ENCODE measurements around the gene FGD6.

DNA sequence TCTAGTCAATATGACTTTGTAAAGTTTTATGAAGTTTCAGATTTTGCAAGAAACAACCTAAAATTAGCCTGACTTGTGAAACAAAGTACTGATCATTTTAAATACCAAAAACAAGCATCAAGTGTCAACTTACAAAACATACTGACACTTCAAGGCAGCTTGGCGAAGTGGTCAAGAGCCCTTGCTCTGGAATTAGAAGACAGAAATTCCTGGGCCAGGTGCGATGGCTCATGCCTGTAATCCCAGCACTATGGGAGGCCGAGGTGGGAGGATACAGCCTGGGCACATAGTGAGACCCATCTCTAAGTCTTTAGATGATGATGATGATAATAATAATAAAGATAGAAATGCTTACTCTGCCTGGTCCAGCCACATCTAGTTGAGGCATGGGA, 98.5 kb downstream of the FGD6 start:
- TF ChIP-seq EZH2 (IDR thresholded peaks at IDR 0.05; ENCODE audit: low read length), result no peak
- TF ChIP-seq, protein P1, sequence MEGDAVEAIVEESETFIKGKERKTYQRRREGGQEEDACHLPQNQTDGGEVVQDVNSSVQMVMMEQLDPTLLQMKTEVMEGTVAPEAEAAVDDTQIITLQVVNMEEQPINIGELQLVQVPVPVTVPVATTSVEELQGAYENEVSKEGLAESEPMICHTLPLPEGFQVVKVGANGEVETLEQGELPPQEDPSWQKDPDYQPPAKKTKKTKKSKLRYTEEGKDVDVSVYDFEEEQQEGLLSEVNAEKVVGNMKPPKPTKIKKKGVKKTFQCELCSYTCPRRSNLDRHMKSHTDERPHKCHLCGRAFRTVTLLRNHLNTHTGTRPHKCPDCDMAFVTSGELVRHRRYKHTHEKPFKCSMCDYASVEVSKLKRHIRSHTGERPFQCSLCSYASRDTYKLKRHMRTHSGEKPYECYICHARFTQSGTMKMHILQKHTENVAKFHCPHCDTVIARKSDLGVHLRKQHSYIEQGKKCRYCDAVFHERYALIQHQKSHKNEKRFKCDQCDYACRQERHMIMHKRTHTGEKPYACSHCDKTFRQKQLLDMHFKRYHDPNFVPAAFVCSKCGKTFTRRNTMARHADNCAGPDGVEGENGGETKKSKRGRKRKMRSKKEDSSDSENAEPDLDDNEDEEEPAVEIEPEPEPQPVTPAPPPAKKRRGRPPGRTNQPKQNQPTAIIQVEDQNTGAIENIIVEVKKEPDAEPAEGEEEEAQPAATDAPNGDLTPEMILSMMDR (optimal IDR thresholded peaks at IDR 0.05 in 1 of 3, IDR thresholded peaks at IDR 0.05 in 1 of 3, conservative IDR thresholded peaks at IDR 0.05 in 1 of 3; ENCODE audit: extremely low read depth in 1 of 3, insufficient read depth in 2 of 3, low read length in 3 of 3), result no peak

All from keratinocyte (primary cell).